ENCODE results near the gene HGD.

DNA sequence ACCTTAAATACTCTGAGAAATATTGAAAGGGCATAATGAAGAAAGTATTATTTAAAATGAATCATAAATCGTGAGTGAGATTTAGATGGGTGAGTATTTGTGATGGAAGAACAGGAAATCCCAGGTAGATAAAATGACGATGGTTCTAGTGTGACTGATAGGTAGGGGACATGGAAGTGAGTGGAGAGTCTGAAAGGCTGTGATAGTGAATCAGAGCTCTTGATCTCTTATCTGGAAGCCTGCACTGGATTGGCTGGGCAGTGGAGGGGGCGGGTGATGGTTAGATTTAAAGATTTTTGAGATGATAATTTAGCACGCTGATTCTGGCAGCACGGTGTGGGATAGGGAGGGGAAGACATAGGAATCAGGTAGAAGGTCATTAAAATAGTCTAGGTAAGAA, 20.1 kb downstream of the HGD start:
- TF ChIP-seq CTCF (IDR thresholded peaks at IDR 0.05) = no peak
- no peak for TF ChIP-seq POLR2A (IDR thresholded peaks at IDR 0.05)
